HEK293 (cell line): ENCODE data around the gene USP7.
"Not testable (repeated sequence)": the region's sequence is repeated elsewhere in the genome, so short reads cannot be mapped to it uniquely, and the experiment has no call there.

Source experiments
- CTCF ChIA-PET: fragments of 350-600 bp; formaldehyde crosslinking; extraction: SDS; loops from one replicate; lab custom pipeline; 2021; ENCODE audit warnings: antibody characterized with exemption; lab: Yijun Ruan, JAX
- POLR2A ChIA-PET: fragments of 300-600 bp; formaldehyde crosslinking; extraction: SDS; loops from one replicate; lab custom pipeline; 2020; ENCODE audit warnings: antibody characterized with exemption, inconsistent platforms; lab: Yijun Ruan, JAX
- H3K27ac ChIP-seq: fragments of 200-500 bp; sonication (Bioruptor generic); 2 replicates; pipeline ENCODE4 v1.5.1; 2014; ENCODE audit warnings: low read depth, low read length, control low read depth, inconsistent platforms; ENCODE audit errors: extremely low read depth
- H3K36me3 ChIP-seq, 2 experiments: fragments of 200-500 bp in 1 of 2; sonication (Bioruptor generic) in 1 of 2; 1 replicate in 1 of 2; 2 replicates in 1 of 2; pipeline ENCODE4 v1.5.1; 2014 to 2017; ENCODE audit warnings: inconsistent platforms in 2 of 2, low read length in 2 of 2; ENCODE audit not compliant: control insufficient read depth in 2 of 2, insufficient read depth in 1 of 2
- H3K4me1 ChIP-seq: fragments of 200-500 bp; sonication (Bioruptor generic); 2 replicates; pipeline ENCODE4 v1.5.1; 2014; ENCODE audit warnings: mild to moderate bottlenecking, low read length, inconsistent platforms; ENCODE audit not compliant: control insufficient read depth, insufficient read depth
- H3K4me3 ChIP-seq: 2 replicates; pipeline ENCODE4 v1.5.1; 2011; ENCODE audit warnings: low read depth, mild to moderate bottlenecking, control low read depth, low read length, moderate library complexity
- H3K9me3 ChIP-seq: fragments of 200-500 bp; sonication (Bioruptor generic); 2 replicates; pipeline ENCODE4 v1.5.1; 2014; ENCODE audit warnings: low read depth, low read length, inconsistent platforms; ENCODE audit not compliant: control insufficient read depth, insufficient read depth
- BCL11A ChIP-seq: fragments of 450-650 bp; formaldehyde crosslinking; IDR thresholded peaks from 2 replicates; pipeline ENCODE4 v1.5.1; 2016; ENCODE audit warnings: low read depth, missing biosample characterization, missing genetic modification characterization
- GLIS2 ChIP-seq: fragments of 450-650 bp; formaldehyde crosslinking; IDR thresholded peaks from 2 replicates; pipeline ENCODE4 v1.5.1; 2016; ENCODE audit warnings: missing biosample characterization, missing genetic modification characterization
- KLF1 ChIP-seq: fragments of 450-650 bp; formaldehyde crosslinking; IDR thresholded peaks from 2 replicates; pipeline ENCODE4 v1.5.1; 2016; ENCODE audit warnings: missing biosample characterization, missing genetic modification characterization
- KLF7 ChIP-seq: fragments of 450-650 bp; formaldehyde crosslinking; IDR thresholded peaks from 2 replicates; pipeline ENCODE4 v1.5.1; 2016; ENCODE audit warnings: missing biosample characterization, missing genetic modification characterization, borderline replicate concordance
- PRDM1 ChIP-seq: fragments of 450-650 bp; formaldehyde crosslinking; IDR thresholded peaks from 2 replicates; pipeline ENCODE4; 2016; ENCODE audit warnings: missing biosample characterization, missing genetic modification characterization
- SP2 ChIP-seq: fragments of 450-650 bp; formaldehyde crosslinking; IDR thresholded peaks from 2 replicates; pipeline ENCODE4 v1.5.1; 2016; ENCODE audit warnings: missing biosample characterization, missing genetic modification characterization
- ZBTB44 ChIP-seq: fragments of 450-650 bp; IDR thresholded peaks from 2 replicates; pipeline ENCODE4 v1.5.1; 2018; ENCODE audit warnings: missing biosample characterization, mild to moderate bottlenecking, missing genetic modification characterization
- ZBTB8A ChIP-seq: fragments of 450-650 bp; formaldehyde crosslinking; IDR thresholded peaks from 2 replicates; pipeline ENCODE4 v1.5.1; 2016; ENCODE audit warnings: missing biosample characterization, missing genetic modification characterization
- ZFHX2 ChIP-seq: fragments of 450-650 bp; formaldehyde crosslinking; conservative IDR thresholded peaks from 2 replicates; pipeline ENCODE4 v1.5.1; 2016; ENCODE audit warnings: missing biosample characterization, missing genetic modification characterization
- ZNF16 ChIP-seq: fragments of 450-650 bp; formaldehyde crosslinking; IDR thresholded peaks from 2 replicates; pipeline ENCODE4 v1.5.1; 2016; ENCODE audit warnings: low read depth, missing biosample characterization, missing genetic modification characterization
- ZNF274 ChIP-seq, 2 experiments: fragments of 200-500 bp in 1 of 2; fragments of 450-650 bp in 1 of 2; sonication (Bioruptor generic) in 1 of 2; formaldehyde crosslinking in 1 of 2; IDR thresholded peaks; 2 replicates each; pipeline versions ENCODE4 v1.5.1 to v1.6.1; 2014 to 2016; ENCODE audit warnings: borderline replicate concordance in 1 of 2, inconsistent platforms in 1 of 2, low read length in 1 of 2, missing biosample characterization in 1 of 2, missing genetic modification characterization in 1 of 2
- ZNF311 ChIP-seq: fragments of 450-650 bp; formaldehyde crosslinking; IDR thresholded peaks from 2 replicates; pipeline ENCODE4 v1.5.1; 2017; ENCODE audit warnings: missing biosample characterization, missing genetic modification characterization, borderline replicate concordance
- ZNF366 ChIP-seq: fragments of 450-650 bp; formaldehyde crosslinking; conservative IDR thresholded peaks from 2 replicates; pipeline ENCODE4 v1.5.1; 2016; ENCODE audit warnings: missing biosample characterization, missing genetic modification characterization
- ZNF501 ChIP-seq: fragments of 450-650 bp; formaldehyde crosslinking; IDR thresholded peaks from 2 replicates; pipeline ENCODE4 v1.5.1; 2016; ENCODE audit warnings: missing biosample characterization, missing genetic modification characterization
- ZNF623 ChIP-seq: fragments of 450-650 bp; formaldehyde crosslinking; IDR thresholded peaks from 2 replicates; pipeline ENCODE4 v1.5.1; 2016; ENCODE audit warnings: missing biosample characterization, missing genetic modification characterization
- TF ChIP-seq, protein P1 (sequence below): fragments of 450-650 bp; formaldehyde crosslinking; IDR thresholded peaks from 2 replicates; pipeline ENCODE4 v1.5.1; 2016; ENCODE audit warnings: missing biosample characterization, missing genetic modification characterization, low read depth
- TF ChIP-seq, protein P2 (sequence below): fragments of 450-650 bp; formaldehyde crosslinking; IDR thresholded peaks from 2 replicates; pipeline ENCODE4 v1.5.1; 2017; ENCODE audit warnings: missing biosample characterization, mild to moderate bottlenecking, missing genetic modification characterization, moderate library complexity
- TF ChIP-seq, protein P3 (sequence below): fragments of 450-650 bp; formaldehyde crosslinking; IDR thresholded peaks from 2 replicates; pipeline ENCODE4 v1.5.1; 2017; ENCODE audit warnings: missing biosample characterization, missing genetic modification characterization
- TF ChIP-seq, protein P4 (sequence below): fragments of 450-650 bp; formaldehyde crosslinking; optimal IDR thresholded peaks from 2 replicates; pipeline ENCODE3; 2016; ENCODE audit warnings: missing biosample characterization, mild to moderate bottlenecking, missing genetic modification characterization
- TF ChIP-seq, protein P5 (sequence below): fragments of 450-650 bp; formaldehyde crosslinking; IDR thresholded peaks from 2 replicates; pipeline ENCODE4 v1.5.1; 2017; ENCODE audit warnings: missing biosample characterization, missing genetic modification characterization

USP7 gene

DNA sequence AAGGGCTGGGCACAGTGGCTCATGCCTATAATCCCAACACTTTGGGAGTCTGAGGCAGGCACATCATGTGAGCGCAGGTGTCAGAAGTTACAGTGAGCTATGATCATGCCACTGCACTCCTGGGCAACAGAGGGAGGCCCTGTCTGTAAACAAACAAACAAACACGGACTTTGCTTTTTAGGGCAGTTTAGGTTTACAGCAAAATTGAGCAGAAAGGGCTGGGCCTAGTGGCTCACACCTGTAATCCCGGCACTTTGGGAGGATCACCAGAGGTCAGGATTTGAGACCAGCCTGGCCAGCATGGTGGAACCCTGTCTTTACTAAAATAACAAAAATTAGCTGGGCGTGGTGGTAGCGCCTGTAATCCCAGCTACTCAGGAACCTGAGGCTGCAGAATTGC lies 91.6 kb downstream of the USP7 start (continued):
- TF ChIP-seq SP2 (tag by site-specific recombination) (no peak), ZBTB44 (tag by site-specific recombination) (no peak), ZNF311 (tag by site-specific recombination) (no peak), KLF7 (tag by site-specific recombination) (no peak), ZNF623 (tag by site-specific recombination) (no peak), ZNF274 (IDR thresholded peaks at IDR 0.05; ENCODE audit: low read length) (no peak), ZNF274 (tag by site-specific recombination; IDR thresholded peaks at IDR 0.05; ENCODE audit: borderline replicate concordance) (no peak)
- TF ChIP-seq, protein P1, sequence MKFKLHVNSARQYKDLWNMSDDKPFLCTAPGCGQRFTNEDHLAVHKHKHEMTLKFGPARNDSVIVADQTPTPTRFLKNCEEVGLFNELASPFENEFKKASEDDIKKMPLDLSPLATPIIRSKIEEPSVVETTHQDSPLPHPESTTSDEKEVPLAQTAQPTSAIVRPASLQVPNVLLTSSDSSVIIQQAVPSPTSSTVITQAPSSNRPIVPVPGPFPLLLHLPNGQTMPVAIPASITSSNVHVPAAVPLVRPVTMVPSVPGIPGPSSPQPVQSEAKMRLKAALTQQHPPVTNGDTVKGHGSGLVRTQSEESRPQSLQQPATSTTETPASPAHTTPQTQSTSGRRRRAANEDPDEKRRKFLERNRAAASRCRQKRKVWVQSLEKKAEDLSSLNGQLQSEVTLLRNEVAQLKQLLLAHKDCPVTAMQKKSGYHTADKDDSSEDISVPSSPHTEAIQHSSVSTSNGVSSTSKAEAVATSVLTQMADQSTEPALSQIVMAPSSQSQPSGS (tag by site-specific recombination), result no peak
- TF ChIP-seq, all 188 proteins: peak for 0

DNA sequence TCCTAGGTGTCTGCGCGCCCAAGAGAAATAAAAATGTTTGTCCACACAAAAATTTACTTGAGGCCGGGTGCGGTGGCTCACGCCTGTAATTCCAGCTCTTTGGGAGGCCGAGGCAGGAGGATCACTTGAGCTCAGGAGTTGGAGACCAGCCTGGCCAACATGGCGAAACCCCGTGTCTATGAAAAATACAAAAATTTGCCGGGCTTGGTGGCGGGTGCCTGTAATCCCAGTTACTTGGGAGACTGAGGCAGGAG lies 93.8 kb downstream of the USP7 start:
- H3K9me3 ChIP-seq, H3K27ac ChIP-seq, H3K36me3 ChIP-seq, POLR2A ChIA-PET, H3K4me3 ChIP-seq, H3K4me1 ChIP-seq: not testable (repeated sequence)
- CTCF ChIA-PET, result interaction anchor here (1.0 to 4.5 kb wide), 2 partner anchors 11 to 47 kb away, joined by 4 to 30 read pairs; partner anchors contain the start of gene LITAFD

GRCh38 chr16:8869212-8869987 lies 94.3 kb downstream of the USP7 start:
- Histone ChIP-seq H3K4me3 (peak overlapping the region; percentile 45), H3K36me3 (peaks cover 0 to 8% of the 10 kb centered on the region in 2 experiments; a peak in 2 of 3 replicates), H3K4me1 (peaks cover 7% of the 10 kb centered on the region), H3K9me3 (no peaks in the 10 kb centered on the region), H3K27ac (no peak overlapping the region; the same call in 1 of the 2 replicates)
- ChIA-PET CTCF (interaction anchor here (0.6 to 4.5 kb wide), 5 partner anchors 10 to 103 kb away, joined by 3 to 30 read pairs (median 3); partner anchors contain the start of gene LITAFD), POLR2A (interaction anchor here (0.6 to 2.4 kb wide), 19 partner anchors 9 to 222 kb away, joined by 3 to 21 read pairs (median 4); partner anchors contain the start of genes ABAT, HAPSTR1, PMM2 and TMEM186)
- TF ChIP-seq PRDM1 (peak; percentile 96), BCL11A (tag by site-specific recombination) (no peak), ZNF16 (tag by site-specific recombination) (no peak), ZNF366 (tag by site-specific recombination) (peak; percentile 77), ZBTB8A (tag by site-specific recombination) (peak; percentile 70), ZNF501 (tag by site-specific recombination) (no peak), ZFHX2 (tag by site-specific recombination) (peak; percentile 56), KLF1 (tag by site-specific recombination) (peak; percentile 9; the same call in 1 of the 2 replicates), GLIS2 (tag by site-specific recombination) (no peak)
- TF ChIP-seq, protein P2, sequence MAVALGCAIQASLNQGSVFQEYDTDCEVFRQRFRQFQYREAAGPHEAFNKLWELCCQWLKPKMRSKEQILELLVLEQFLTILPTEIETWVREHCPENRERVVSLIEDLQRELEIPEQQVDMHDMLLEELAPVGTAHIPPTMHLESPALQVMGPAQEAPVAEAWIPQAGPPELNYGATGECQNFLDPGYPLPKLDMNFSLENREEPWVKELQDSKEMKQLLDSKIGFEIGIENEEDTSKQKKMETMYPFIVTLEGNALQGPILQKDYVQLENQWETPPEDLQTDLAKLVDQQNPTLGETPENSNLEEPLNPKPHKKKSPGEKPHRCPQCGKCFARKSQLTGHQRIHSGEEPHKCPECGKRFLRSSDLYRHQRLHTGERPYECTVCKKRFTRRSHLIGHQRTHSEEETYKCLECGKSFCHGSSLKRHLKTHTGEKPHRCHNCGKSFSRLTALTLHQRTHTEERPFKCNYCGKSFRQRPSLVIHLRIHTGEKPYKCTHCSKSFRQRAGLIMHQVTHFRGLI (tag by site-specific recombination), result no peak
- TF ChIP-seq, protein P1 (tag by site-specific recombination), result no peak
- TF ChIP-seq, protein P3, sequence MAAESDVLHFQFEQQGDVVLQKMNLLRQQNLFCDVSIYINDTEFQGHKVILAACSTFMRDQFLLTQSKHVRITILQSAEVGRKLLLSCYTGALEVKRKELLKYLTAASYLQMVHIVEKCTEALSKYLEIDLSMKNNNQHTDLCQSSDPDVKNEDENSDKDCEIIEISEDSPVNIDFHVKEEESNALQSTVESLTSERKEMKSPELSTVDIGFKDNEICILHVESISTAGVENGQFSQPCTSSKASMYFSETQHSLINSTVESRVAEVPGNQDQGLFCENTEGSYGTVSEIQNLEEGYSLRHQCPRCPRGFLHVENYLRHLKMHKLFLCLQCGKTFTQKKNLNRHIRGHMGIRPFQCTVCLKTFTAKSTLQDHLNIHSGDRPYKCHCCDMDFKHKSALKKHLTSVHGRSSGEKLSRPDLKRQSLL, result peak; percentile 57; the same call in 1 of the 2 replicates
- TF ChIP-seq, protein P4, sequence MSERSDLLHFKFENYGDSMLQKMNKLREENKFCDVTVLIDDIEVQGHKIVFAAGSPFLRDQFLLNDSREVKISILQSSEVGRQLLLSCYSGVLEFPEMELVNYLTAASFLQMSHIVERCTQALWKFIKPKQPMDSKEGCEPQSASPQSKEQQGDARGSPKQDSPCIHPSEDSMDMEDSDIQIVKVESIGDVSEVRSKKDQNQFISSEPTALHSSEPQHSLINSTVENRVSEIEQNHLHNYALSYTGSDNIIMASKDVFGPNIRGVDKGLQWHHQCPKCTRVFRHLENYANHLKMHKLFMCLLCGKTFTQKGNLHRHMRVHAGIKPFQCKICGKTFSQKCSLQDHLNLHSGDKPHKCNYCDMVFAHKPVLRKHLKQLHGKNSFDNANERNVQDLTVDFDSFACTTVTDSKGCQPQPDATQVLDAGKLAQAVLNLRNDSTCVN (tag by site-specific recombination), result peak; percentile 24
- TF ChIP-seq, protein P5, sequence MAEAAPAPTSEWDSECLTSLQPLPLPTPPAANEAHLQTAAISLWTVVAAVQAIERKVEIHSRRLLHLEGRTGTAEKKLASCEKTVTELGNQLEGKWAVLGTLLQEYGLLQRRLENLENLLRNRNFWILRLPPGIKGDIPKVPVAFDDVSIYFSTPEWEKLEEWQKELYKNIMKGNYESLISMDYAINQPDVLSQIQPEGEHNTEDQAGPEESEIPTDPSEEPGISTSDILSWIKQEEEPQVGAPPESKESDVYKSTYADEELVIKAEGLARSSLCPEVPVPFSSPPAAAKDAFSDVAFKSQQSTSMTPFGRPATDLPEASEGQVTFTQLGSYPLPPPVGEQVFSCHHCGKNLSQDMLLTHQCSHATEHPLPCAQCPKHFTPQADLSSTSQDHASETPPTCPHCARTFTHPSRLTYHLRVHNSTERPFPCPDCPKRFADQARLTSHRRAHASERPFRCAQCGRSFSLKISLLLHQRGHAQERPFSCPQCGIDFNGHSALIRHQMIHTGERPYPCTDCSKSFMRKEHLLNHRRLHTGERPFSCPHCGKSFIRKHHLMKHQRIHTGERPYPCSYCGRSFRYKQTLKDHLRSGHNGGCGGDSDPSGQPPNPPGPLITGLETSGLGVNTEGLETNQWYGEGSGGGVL (tag by site-specific recombination), result peak; percentile 48; the same call in 1 of the 2 replicates
